Muscle layer of colon (tissue), 2 donors: ENCODE data around the gene PSG1.
"Not testable (repeated sequence)": the region's sequence is repeated elsewhere in the genome, so short reads cannot be mapped to it uniquely, and the experiment has no call there.

Experiments
- H3K27ac ChIP-seq: one replicate; pipeline ENCODE4 v1.7.0; 2013; ENCODE audit warnings: low read depth, mild to moderate bottlenecking, low read length, moderate library complexity
- H3K27me3 ChIP-seq, 2 donors: one replicate each; pipeline ENCODE4 v1.7.0; 2013; ENCODE audit warnings: low read length in 2 of 2, mild to moderate bottlenecking in 2 of 2; ENCODE audit not compliant: insufficient read depth in 2 of 2, control insufficient read depth in 1 of 2
- H3K36me3 ChIP-seq: one replicate; pipeline ENCODE4 v1.7.0; 2013; ENCODE audit warnings: mild to moderate bottlenecking, low read length; ENCODE audit not compliant: insufficient read depth
- H3K4me1 ChIP-seq: one replicate; pipeline ENCODE4 v1.7.0; 2013; ENCODE audit warnings: mild to moderate bottlenecking, low read length; ENCODE audit not compliant: insufficient read depth
- H3K4me3 ChIP-seq, 2 donors: one replicate each; pipeline ENCODE4 v1.7.0; 2013; ENCODE audit warnings: low read length in 2 of 2, low read depth in 1 of 2, mild to moderate bottlenecking in 1 of 2, moderate library complexity in 1 of 2
- H3K9ac ChIP-seq: one replicate; pipeline ENCODE4 v1.7.0; 2013; ENCODE audit warnings: low read length
- H3K9me3 ChIP-seq: one replicate; pipeline ENCODE4 v1.7.0; 2013; ENCODE audit warnings: mild to moderate bottlenecking, low read length
- donor health status: abdominal sarcoma.
- donor health status: Adenocarcinoma of cecum.

Gene PSG1

DNA sequence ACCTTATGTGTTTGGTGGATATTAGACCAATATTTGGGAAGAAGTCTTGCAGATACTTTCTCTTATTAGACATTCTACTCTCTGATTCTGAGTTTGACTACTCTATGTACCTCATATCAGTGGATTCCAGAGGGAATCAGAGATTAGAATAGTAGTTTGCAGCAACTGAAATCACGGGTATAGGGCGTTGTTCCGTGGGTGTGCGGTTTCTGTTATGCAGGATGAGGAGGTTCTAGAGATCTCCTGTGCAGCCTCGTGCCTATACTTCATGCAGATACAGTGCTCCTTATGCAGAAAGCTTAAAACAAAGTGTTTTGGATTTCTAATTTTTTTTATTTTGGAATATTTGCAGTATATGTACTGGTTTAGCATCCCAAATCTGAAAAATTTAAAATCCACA lies 32.2 kb upstream of the PSG1 start:
- not testable (repeated sequence) for H3K9me3 ChIP-seq, H3K4me1 ChIP-seq, H3K27me3 ChIP-seq, H3K9ac ChIP-seq, H3K36me3 ChIP-seq, H3K4me3 ChIP-seq, H3K27ac ChIP-seq

DNA sequence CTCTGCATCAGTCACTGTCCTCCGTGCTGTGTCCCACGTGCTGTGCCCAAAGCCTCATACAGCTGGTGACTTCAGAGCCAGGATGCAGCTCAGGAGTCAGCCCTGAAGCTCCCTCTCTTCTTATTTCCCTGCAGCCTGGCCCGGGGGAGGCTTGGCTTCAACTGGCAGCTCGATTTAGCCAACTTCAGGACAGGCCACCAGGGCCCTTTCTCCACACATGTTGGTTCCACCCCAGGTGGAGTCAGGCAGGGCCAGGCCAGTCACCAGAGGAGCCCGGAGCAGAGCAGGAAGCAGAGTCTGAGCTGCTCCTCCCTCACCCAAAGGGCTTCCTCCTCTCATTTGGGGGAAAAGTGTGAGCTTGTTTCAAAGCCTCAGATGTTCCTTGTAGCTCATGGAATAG lies 26.6 kb upstream of the PSG1 start:
- not testable (repeated sequence) for H3K27ac ChIP-seq, H3K9me3 ChIP-seq, H3K27me3 ChIP-seq, H3K36me3 ChIP-seq, H3K4me3 ChIP-seq, H3K9ac ChIP-seq, H3K4me1 ChIP-seq

DNA sequence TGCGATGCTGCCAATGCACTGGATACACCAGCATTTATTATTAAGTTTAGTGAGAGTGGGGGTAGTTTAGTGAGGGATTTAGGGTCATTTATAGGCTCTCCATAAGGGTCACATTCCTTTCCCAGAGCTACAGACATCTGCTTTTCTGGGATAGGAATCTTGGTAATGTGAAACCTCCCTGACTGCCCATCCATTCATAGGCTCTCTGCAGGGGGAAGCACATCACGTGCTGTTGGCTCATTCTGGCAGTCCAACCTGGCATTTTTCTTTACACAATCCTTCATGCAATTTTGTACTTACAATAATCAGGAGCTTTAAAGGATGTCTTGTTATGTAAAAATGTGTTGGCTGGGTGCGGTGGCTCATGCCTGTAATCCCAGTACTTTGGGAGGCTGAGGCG lies 21.0 kb upstream of the PSG1 start:
- H3K36me3 ChIP-seq, H3K27me3 ChIP-seq, H3K9ac ChIP-seq, H3K9me3 ChIP-seq, H3K4me1 ChIP-seq, H3K27ac ChIP-seq, H3K4me3 ChIP-seq: not testable (repeated sequence)

DNA sequence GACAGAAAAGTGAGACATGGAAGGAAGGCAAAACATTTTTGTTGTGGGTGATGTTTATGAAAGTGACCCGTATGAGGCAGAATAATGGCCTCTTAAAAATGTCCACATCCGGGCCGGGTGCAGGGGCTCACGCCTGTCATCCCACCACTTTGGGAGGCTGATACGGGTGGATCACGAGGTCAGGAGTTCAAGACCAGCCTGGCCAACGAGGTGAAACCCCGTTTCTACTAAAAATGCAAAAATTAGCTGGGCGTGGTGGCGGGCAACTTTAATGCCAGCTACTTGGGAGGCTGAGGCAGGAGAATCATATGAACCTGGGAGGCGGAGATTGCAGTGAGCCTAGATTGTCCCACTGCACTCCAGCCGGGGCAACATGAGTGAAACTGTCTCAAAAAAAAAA lies 20.2 kb upstream of the PSG1 start:
- H3K9ac ChIP-seq, H3K4me3 ChIP-seq, H3K27ac ChIP-seq, H3K36me3 ChIP-seq, H3K9me3 ChIP-seq, H3K27me3 ChIP-seq, H3K4me1 ChIP-seq: not testable (repeated sequence)

DNA sequence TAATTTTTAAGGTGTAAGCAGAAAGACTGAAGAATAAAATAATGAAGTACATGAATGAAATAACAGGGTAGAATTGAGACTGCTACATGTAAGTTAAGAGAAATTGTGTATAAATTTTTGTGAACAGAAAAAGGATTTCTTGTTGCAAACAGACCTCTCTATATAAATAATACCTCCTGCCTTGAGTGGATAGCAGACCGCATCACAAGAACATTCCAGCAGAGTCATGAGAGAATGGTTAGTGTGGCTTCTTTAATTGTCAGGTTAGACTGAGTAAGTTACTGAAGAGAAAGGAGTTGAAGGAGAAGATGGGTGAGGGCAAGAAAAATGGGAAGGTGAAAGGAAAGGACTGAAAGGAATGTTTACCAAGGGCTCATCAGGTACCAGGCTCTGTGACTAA lies 19.6 kb upstream of the PSG1 start:
- H3K27me3 ChIP-seq, H3K36me3 ChIP-seq, H3K9me3 ChIP-seq, H3K27ac ChIP-seq, H3K9ac ChIP-seq, H3K4me3 ChIP-seq, H3K4me1 ChIP-seq: not testable (repeated sequence)

DNA sequence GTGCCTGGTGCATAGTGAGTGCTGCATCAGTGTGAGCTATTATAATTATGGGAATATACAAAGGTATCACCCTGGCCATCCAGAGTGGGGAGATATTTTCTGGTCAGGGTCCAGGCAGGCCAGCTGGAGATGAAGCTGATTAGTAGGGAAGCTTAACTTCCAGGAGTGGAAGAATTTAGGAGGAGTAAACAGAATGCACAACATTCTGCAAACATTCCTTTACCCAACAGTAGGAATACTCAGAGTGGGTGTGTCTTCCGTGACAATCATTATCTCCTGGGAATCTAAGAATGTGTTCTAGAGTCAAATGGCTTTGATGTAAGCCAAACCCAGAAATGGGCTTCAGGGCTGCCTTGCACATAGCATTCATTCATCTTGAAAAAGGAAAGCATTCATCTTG lies 19.1 kb upstream of the PSG1 start:
- not testable (repeated sequence) for H3K9ac ChIP-seq, H3K4me1 ChIP-seq, H3K9me3 ChIP-seq, H3K4me3 ChIP-seq, H3K27me3 ChIP-seq, H3K27ac ChIP-seq, H3K36me3 ChIP-seq

DNA sequence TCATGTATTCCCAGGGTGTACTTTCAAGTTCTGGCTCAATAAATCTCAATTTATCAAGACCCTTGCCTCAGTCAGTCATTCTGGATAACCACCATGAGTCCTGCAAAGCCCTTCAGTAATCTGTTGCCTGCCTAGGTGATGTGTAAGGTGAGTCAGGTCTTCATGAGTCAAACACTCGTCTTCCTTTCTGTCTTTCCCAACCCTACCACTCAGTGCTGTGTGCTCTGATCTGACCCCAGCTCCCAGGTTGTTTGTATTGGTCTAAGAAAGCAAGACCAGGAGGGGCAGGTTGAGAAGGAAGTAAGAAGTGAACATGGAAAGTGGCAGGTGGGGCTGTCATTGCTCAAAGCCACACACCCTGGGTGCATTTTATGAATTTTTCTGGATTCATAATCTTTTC lies 18.2 kb upstream of the PSG1 start:
- H3K9me3 ChIP-seq, H3K9ac ChIP-seq, H3K4me1 ChIP-seq, H3K27me3 ChIP-seq, H3K36me3 ChIP-seq, H3K4me3 ChIP-seq, H3K27ac ChIP-seq: not testable (repeated sequence)

DNA sequence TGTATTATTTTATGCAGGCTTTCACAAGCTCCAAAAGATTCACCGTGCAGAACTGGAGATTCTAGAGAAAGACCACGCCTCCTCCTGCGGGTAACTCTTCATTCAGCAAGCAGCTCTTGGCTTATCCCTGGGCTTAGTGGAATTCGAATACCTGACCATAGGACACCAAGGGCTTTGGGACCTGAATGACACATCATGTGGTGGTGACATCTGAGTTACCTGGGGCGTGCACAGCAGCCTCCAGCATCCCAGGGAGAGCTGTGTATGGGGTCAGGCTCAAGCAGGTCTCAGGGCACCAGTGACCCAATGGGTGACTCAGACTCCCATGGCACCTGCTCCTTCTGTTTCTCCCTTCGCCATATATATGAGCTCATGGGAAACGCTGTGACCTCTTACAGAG lies 10.9 kb upstream of the PSG1 start:
- not testable (repeated sequence) for H3K9me3 ChIP-seq, H3K4me1 ChIP-seq, H3K9ac ChIP-seq

DNA sequence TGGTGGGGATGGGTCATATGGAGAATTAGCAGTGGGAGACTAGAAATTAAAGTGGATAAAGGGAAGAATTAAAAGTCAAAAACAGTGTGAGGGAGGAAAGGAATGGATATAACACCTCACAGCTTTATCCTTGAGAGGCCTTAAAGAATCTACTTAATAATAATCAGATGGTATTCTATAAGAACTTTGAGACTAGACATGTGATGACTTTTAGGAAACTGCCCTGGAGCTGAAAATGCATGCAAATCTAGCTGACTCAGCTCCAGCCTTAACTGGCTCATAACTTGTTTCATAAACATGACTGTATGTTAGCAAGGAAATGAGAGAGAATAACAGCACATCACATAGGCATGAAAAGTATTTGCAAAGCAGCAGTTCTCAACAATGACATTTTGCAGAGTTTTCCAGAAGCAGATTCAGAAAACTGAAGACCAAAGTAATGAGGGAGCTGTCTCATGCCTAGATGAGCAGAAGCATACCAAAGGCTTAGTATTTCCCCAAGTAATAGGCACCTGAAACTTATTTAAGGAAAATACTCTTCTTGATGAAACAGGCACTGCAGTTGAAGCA lies 8.4 kb upstream of the PSG1 start:
- H3K9me3 ChIP-seq, H3K4me1 ChIP-seq, H3K9ac ChIP-seq, H3K4me3 ChIP-seq, H3K36me3 ChIP-seq, H3K27ac ChIP-seq, H3K27me3 ChIP-seq: not testable (repeated sequence)

More for the DNA sequence above, 10.9 kb upstream of the PSG1 start:
- H3K27ac ChIP-seq, H3K36me3 ChIP-seq, H3K4me3 ChIP-seq, H3K27me3 ChIP-seq: not testable (repeated sequence)

DNA sequence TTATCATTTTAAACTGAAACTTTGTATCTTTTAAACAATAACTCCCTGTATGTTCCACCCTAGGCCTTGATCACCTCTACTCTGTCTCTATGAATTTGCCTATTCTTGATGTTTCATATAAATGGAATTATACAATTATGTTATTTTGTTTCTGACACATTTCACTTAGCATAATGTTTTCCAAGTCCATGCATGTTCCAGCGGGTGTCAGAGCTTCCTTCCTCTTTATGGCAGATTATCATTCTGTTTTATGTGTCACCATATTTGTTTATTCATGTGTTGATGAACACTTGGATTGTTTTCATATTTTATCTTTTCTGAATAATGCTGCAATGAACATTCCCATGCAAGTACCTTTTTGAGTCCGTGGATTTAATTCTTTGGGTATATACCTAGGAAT lies 3.2 kb upstream of the PSG1 start:
- not testable (repeated sequence) for H3K9ac ChIP-seq, H3K4me3 ChIP-seq, H3K27ac ChIP-seq, H3K36me3 ChIP-seq, H3K9me3 ChIP-seq, H3K4me1 ChIP-seq, H3K27me3 ChIP-seq

DNA sequence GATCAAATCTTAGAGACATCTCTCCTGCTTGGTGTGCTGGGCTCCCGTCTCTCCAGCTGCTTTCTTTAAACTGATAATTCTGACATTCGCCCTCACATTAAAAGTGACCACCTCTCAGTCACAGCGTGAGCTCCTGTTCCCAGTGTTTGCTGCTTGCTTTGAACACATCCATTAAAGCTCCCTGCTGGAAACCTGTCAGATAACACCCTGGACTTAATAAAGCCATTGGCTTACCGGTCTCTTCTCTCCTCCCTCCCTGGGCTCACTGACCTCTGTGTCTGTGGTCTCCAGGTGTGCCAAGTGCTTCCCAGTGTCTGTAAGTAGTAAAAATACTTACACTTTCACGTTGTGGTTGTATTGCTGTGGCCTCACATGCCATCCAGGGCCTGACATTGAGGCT lies 2.5 kb upstream of the PSG1 start:
- not testable (repeated sequence) for H3K9me3 ChIP-seq, H3K4me1 ChIP-seq, H3K27ac ChIP-seq

DNA sequence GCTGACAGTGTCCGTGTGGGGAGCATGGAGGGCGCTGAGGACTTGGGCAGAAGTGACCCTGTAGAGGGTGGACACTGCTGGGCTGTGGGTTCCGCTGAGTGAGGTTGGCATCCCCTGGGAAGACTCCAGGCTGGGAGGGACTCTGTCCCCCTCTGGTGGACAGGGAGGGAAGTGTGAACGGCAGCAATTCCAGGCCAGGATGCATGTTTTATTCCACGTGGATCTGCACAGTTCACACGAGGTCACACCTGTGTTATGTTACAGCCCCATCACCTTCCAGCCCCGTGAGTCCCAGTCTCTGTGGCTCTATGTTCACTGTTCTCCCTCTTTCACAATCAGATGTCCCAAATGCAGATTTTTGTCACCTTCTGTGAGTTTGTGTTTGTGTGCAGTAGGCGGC lies 1.8 kb upstream of the PSG1 start:
- not testable (repeated sequence) for H3K4me1 ChIP-seq, H3K27ac ChIP-seq, H3K4me3 ChIP-seq, H3K36me3 ChIP-seq, H3K27me3 ChIP-seq, H3K9me3 ChIP-seq, H3K9ac ChIP-seq

More for the DNA sequence above, 2.5 kb upstream of the PSG1 start:
- not testable (repeated sequence) for H3K9ac ChIP-seq, H3K27me3 ChIP-seq, H3K4me3 ChIP-seq, H3K36me3 ChIP-seq

DNA sequence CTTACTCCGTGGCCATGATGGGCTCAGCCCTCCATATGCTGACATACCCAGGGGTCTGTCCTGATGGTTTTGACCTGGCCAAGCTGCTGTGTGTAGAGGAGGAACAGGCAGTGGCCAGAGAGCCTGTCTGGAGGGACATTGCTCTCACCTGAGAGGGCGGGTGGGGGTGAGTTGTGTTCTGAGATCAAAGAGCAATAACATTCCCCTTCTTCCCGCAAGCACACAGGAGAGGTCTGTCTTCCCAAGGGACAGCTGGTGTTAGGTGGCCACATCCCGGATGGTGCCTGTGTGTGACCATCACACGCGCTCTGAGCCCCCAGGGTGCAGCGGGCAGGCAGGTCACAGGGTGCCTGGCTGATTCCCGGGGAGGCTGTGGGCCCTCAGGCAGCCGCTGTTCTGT lies 1.1 kb upstream of the PSG1 start:
- H3K4me1 ChIP-seq, H3K27me3 ChIP-seq, H3K9ac ChIP-seq, H3K36me3 ChIP-seq, H3K9me3 ChIP-seq, H3K4me3 ChIP-seq, H3K27ac ChIP-seq: not testable (repeated sequence)
